HepG2 (cell line): ENCODE data around the gene DAZL.

Experiments
- JUN ChIP-seq: sonication (generic); formaldehyde crosslinking; IDR thresholded peaks from 2 replicates; pipeline ENCODE4 v1.4.0; 2020; ENCODE audit warnings: mild to moderate bottlenecking, missing genetic modification reagents
- POLR2AphosphoS2 ChIP-seq: IDR thresholded peaks from 2 replicates; pipeline ENCODE4 v1.6.1; 2011; ENCODE audit warnings: low read depth, low read length, improper control_type of control experiment
- SUZ12 ChIP-seq: fragments of 150-350 bp; IDR thresholded peaks from 2 replicates; pipeline ENCODE4 v1.6.1; 2014; ENCODE audit warnings: low read depth, low read length
- ZNF441 ChIP-seq: sonication (generic); formaldehyde crosslinking; IDR thresholded peaks from 2 replicates; pipeline ENCODE4 v1.7.0; 2021; ENCODE audit warnings: missing genetic modification reagents, borderline replicate concordance
- ZNF589 ChIP-seq: sonication (generic); formaldehyde crosslinking; conservative IDR thresholded peaks from 2 replicates; pipeline ENCODE4 v1.8.0; 2022; ENCODE audit warnings: mild to moderate bottlenecking, moderate library complexity, missing genetic modification reagents

GRCh38 chr3:16551342-16551976 is 53.8 kb downstream of the DAZL start:
- TF ChIP-seq ZNF589 (CRISPR knock-in tag): no peak
- no peak for TF ChIP-seq ZNF441 (CRISPR knock-in tag)
- TF ChIP-seq SUZ12: no peak
- TF ChIP-seq POLR2AphosphoS2: no peak
- TF ChIP-seq JUN (CRISPR knock-in tag): no peak
